ENCODE results near the gene CXXC5.
"Not testable (repeated sequence)": the region's sequence is repeated elsewhere in the genome, so short reads cannot be mapped to it uniquely, and the experiment has no call there.

The CXXC5 gene

GRCh38 chr5:139718403-139718802 is 70.3 kb downstream of the CXXC5 start:
- not testable (repeated sequence) for ATAC-seq

- not testable (repeated sequence) for ATAC-seq
Measured at GRCh38 chr5:139719970-139720369, 71.8 kb downstream of the CXXC5 start.

DNA sequence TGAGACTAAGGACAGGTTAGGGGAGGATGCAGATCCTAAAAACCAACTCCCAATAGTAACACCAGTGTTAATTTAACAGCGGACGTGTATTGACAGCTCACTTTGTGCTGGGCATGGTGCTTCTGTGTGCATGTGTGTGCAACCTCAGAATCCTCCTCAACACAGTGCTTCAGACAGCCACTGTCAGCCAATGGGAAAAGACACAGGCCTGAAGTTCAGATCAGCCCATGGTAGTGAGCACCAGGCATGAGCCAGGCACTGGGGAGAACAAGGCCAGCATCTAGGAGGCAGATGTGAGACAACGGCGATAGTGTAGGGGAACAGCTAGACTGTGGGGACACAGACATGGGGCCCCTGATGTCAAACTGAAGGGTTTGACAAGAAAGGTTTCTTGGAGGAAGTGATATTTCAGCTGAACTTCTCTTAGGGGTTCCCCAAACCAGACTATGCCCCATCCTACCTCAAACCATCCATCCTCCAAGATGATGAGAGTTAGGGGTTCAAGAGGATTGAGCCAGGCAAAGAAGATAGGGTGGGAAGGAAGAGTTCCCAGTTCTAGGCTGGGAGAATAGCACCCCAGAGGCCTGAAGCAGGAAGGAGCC is 75.9 kb downstream of the CXXC5 start:
- no peak for ATAC-seq

DNA sequence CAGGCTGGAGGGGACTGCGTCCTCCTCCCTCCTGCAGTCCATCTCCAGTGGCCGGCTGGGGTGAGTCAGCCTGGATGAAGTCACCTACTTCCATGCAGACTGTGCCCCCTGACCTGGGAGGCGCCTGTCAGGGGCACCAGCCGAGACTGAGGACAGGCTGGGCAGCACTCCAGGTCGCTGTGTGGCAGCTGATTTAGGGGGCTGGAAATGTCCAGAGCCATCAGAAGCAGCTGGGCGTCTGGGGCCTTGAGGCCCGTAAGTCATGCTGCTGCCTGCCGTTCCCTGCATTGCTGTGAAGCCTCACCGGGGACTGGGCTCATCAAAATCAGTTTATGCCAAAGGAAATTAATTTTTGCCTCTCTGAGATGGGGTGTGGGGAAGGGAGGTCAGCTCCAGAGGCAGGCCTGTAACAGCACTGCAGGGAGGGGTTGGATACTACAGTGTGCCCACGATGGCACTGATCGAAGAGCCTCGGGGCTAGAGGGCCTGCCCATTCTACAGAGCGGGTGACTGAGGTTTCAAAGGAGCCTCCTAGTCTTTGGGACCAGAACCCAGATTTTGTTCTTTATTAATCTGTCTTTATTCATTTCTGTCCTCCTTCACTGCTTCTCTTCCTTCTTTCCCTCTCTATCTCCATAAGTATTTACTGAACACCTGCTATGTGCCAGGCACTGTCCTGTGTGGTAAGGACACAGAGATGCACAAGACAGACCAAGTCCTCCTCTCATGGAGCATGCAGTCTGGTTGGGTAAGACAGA is 77.1 kb downstream of the CXXC5 start:
- no peak for ATAC-seq

DNA sequence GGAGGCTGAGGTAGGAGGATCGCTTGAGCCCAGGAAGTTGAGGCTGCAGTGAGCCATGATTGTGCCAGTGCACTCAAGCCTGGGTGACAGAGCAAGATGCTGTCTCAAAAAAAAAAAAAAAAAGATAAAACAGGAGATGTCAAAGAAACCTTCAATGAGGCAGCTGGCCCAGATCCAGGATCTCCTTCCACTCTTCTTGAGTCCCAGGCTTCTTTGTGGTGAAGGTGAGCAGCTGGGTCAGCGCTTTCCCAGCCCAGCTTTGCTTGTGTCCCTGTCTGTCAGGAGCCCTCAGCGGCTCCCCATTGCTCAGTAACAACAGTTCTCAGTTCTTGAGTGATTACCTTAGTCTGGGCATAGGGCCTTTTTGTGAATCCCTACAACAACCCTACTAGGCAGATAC is 78.1 kb downstream of the CXXC5 start:
- ATAC-seq, result no peak

DNA sequence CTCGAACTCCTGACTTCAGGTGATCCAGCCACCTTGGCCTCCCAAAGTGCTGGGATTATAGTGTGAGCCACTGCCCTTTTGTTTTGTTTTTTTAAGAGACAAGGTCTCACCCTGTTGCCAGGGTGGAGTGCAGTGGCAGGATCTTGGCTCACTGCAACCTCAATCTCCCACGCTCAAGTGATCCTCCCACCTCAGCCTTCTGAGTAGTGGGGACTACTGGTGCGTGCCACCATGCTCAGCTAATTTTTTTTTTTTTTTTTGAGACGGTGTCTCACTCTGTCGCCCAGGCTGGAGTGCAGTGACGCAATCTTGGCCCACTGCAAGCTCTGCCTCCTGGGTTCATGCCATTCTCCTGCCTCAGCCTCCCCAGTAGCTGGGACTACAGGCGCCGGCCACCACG is 79.5 kb downstream of the CXXC5 start:
- not testable (repeated sequence) for ATAC-seq

GRCh38 chr5:139731281-139731680 is 83.1 kb downstream of the CXXC5 start:
- ATAC-seq, result no peak

DNA sequence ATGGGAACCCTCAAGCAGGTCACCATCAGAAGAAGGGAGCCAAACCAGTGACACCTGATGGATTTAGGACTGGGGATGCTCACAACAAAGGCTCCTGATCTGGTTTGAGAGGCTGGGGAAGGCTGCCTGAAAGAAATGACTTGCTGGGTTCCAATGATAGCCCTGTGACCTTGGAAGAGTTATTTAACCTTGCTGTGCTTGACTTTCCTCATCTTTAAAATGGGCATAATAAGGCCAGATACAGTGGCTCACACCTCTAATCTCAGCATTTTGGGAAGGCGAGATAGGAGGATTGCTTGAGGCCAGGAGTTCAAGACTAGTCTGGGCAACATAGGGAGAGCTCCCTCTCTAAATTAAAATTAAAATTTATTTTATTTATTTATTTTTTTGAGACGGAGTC is 83.9 kb downstream of the CXXC5 start:
- ATAC-seq, result no peak

DNA sequence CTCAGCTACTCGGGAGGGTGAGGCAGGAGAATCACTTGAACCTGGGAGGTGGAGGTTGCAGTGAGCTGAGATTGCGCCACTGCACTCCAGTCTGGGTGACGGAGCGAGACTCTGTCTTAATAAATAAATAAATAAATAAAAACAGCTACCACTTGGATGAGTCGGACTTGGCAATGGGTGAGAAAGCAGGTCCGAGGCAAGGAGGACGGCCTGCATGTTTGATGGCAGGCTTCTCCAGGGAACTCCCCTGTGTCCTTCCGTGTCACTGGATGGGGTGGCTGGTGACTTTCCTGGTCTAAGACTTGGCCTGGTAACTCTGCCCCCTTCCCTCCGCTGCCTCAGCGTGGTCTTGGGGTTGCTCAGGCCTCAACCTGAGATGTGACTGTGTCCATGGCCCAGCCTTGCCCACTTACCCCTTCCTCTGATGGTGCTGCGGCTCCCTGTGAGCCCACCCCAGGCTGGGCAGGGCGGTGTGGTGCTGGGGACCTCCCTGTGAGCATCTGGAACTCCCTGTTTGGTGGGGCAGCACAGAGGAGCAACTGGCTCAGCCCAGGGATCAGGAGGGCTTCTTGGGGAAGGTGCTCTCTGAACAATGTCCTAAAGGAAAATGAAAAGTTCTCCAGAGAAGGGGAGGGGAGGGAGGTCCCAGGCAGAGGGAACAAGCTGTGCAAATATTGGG is 85.0 kb downstream of the CXXC5 start:
- no peak for ATAC-seq
